OCI-LY1 (cell line): ENCODE results near the gene ABR.

Experiments used
- H2AFZ ChIP-seq: fragments of 200-600 bp; sonication (generic), shearing (Covaris generic); 2 replicates; pipeline ENCODE4 v1.6.0; 2014; ENCODE audit warnings: antibody characterized with exemption, mild to moderate bottlenecking, low read length
- H3F3A ChIP-seq: fragments of 200-600 bp; sonication (generic), shearing (Covaris generic); 2 replicates; pipeline ENCODE4 v1.6.0; 2014; ENCODE audit warnings: mild to moderate bottlenecking, antibody characterized with exemption, low read length, moderate library complexity; ENCODE audit not compliant: insufficient read depth
- H3K27ac ChIP-seq: fragments of 200-600 bp; sonication (generic); 2 replicates; pipeline ENCODE4 v1.5.1; 2014; ENCODE audit warnings: low read length, mixed run types, mild to moderate bottlenecking, low read depth; ENCODE audit not compliant: poor library complexity, severe bottlenecking
- H3K27me3 ChIP-seq: fragments of 200-600 bp; sonication (generic); 2 replicates; pipeline ENCODE4 v1.6.0; 2014; ENCODE audit warnings: antibody characterized with exemption, mild to moderate bottlenecking, low read length, moderate library complexity; ENCODE audit not compliant: insufficient read depth
- H3K36me3 ChIP-seq: fragments of 200-600 bp; sonication (generic); 2 replicates; pipeline ENCODE4 v1.6.1; 2014; ENCODE audit warnings: mild to moderate bottlenecking, antibody characterized with exemption, low read length, moderate library complexity, mixed read lengths; ENCODE audit not compliant: insufficient read depth
- H3K4me1 ChIP-seq: fragments of 200-600 bp; sonication (generic); 2 replicates; pipeline ENCODE4 v1.5.1; 2014; ENCODE audit warnings: mild to moderate bottlenecking, low read length, moderate library complexity; ENCODE audit not compliant: insufficient read depth, severe bottlenecking
- H3K4me2 ChIP-seq: fragments of 200-600 bp; sonication (generic), shearing (Covaris generic); 2 replicates; pipeline ENCODE4 v1.6.1; 2014; ENCODE audit warnings: low read length
- H3K4me3 ChIP-seq: fragments of 200-600 bp; sonication (generic); 2 replicates; pipeline ENCODE4 v1.5.1; 2014; ENCODE audit warnings: low read length, low read depth, mild to moderate bottlenecking, mixed read lengths; ENCODE audit not compliant: poor library complexity, severe bottlenecking
- H3K79me2 ChIP-seq: fragments of 200-600 bp; shearing (Covaris generic); 2 replicates; pipeline ENCODE4 v1.6.1; 2016; ENCODE audit warnings: mixed run types, low read length, mixed read lengths; ENCODE audit not compliant: insufficient read depth
- H3K9ac ChIP-seq: fragments of 200-600 bp; sonication (generic), shearing (Covaris generic); 2 replicates; pipeline ENCODE4 v1.6.1; 2014; ENCODE audit warnings: mild to moderate bottlenecking, low read length, mixed read lengths
- H3K9me2 ChIP-seq: fragments of 200-600 bp; sonication (generic), shearing (Covaris generic); 2 replicates; pipeline ENCODE4 v1.6.1; 2014; ENCODE audit warnings: low read depth, mild to moderate bottlenecking, low read length, mixed read lengths
- H3K9me3 ChIP-seq: fragments of 200-600 bp; shearing (Covaris generic); 2 replicates; pipeline ENCODE4 v1.6.1; 2014; ENCODE audit warnings: low read length, mixed read lengths
- H4K20me1 ChIP-seq: fragments of 200-600 bp; sonication (generic), shearing (Covaris generic); 2 replicates; pipeline ENCODE4 v1.6.0; 2016; ENCODE audit warnings: mild to moderate bottlenecking, low read length; ENCODE audit not compliant: insufficient read depth
- CTCF ChIP-seq: fragments of 200-600 bp; sonication (generic), shearing (Covaris generic); IDR thresholded peaks from 2 replicates; pipeline ENCODE4 v1.5.1; 2017; ENCODE audit warnings: mild to moderate bottlenecking, antibody characterized with exemption, low read length, moderate library complexity, mixed read lengths
- EZH2 ChIP-seq: fragments of 200-600 bp; sonication (generic), shearing (Covaris generic); IDR thresholded peaks from 2 replicates; pipeline ENCODE4 v1.8.0; 2017; ENCODE audit warnings: borderline replicate concordance, mixed run types, mild to moderate bottlenecking, antibody characterized with exemption, low read length, moderate library complexity, mixed read lengths

ABR gene

DNA sequence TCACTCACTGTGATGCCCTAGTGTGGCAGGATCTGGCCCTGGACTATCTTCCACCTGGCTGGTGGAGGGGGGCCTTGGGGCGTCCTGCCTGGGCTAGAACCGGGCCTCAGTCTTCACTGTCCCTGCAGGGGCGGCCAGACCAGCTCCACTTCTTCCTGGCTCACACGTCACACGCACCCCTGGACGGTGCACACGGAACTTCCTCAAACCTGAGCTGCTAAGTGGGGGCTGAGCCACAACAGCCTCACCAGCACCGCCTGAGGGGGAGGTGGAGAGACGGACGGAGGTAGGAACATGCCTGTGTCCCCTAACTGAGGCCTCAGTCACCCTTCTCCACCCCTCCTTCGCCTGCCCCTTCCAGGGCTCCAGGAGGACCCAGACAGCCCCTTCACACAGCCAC is 146.3 kb downstream of the ABR start:
- Histone ChIP-seq H3K4me2 (no peak overlapping the region), H3K9ac (no peak overlapping the region), H3K9me3 (no peaks in the 10 kb centered on the region), H3K4me3 (no peak overlapping the region), H3K36me3 (no peaks in the 10 kb centered on the region), H3K4me1 (peaks cover 5% of the 10 kb centered on the region), H3K27me3 (no peaks in the 10 kb centered on the region), H3F3A (no peaks in the 10 kb centered on the region), H4K20me1 (no peaks in the 10 kb centered on the region), H2AFZ (no peak overlapping the region), H3K9me2 (no peaks in the 10 kb centered on the region), H3K79me2 (no peaks in the 10 kb centered on the region), H3K27ac (no peak overlapping the region)
- TF ChIP-seq EZH2 (no peak), CTCF (no peak)

DNA sequence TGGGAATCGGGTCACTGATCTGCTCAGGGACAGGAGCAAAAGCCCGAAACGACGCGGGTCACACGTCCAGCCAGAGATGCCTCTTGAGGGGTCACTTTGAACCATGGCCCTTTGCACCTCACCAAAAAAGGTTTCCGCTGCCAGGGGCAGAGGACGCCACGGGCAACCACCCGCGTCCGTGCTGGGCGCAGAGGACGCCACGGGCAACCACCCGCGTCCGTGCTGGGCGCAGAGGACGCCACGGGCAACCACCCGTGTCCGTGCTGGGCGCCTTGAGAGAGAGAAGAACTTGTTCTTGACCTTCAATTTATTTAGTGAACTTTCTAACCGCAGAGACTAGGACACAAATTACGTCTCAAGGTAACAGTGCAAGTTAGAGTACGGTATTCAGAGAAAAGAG is 147.4 kb downstream of the ABR start:
- no peaks in the 10 kb centered on the region for H3K27me3 ChIP-seq
- no peaks in the 10 kb centered on the region for H3F3A ChIP-seq
- no peak overlapping the region for H2AFZ ChIP-seq
- H3K36me3 ChIP-seq: no peaks in the 10 kb centered on the region
- no peaks in the 10 kb centered on the region for H3K9me2 ChIP-seq
- H3K9ac ChIP-seq: no peak overlapping the region
- peaks cover 5% of the 10 kb centered on the region for H3K4me1 ChIP-seq
- H3K4me2 ChIP-seq: no peak overlapping the region
- no peaks in the 10 kb centered on the region for H3K9me3 ChIP-seq
- H3K4me3 ChIP-seq: no peak overlapping the region
- no peaks in the 10 kb centered on the region for H4K20me1 ChIP-seq
- H3K79me2 ChIP-seq: no peaks in the 10 kb centered on the region
- H3K27ac ChIP-seq: no peak overlapping the region
- TF ChIP-seq EZH2: no peak
- no peak for TF ChIP-seq CTCF

GRCh38 chr17:1031711-1032110 is 148.1 kb downstream of the ABR start:
- Histone ChIP-seq H3K9me2 (no peaks in the 10 kb centered on the region), H3K4me3 (no peak overlapping the region), H3K27me3 (no peaks in the 10 kb centered on the region), H3F3A (no peaks in the 10 kb centered on the region), H3K9me3 (no peaks in the 10 kb centered on the region), H3K4me2 (no peak overlapping the region), H3K79me2 (no peaks in the 10 kb centered on the region), H2AFZ (no peak overlapping the region), H3K36me3 (no peaks in the 10 kb centered on the region), H3K27ac (no peak overlapping the region), H4K20me1 (no peaks in the 10 kb centered on the region), H3K9ac (no peak overlapping the region), H3K4me1 (peaks cover 5% of the 10 kb centered on the region)
- TF ChIP-seq EZH2 (no peak), CTCF (no peak)
